Gastroesophageal sphincter (tissue), 4 donors: ENCODE results near the gene ITCH. TPM values are rescaled to one million over a fixed set of nuclear protein-coding genes. Genes with fewer than 3 reads are reported as not detected.

Experiments
- ATAC-seq: fragments of 150-250 bp; one replicate; pipeline ENCODE4 v1.9.1; 2016; ENCODE audit warnings: mild to moderate bottlenecking, moderate library complexity
- H3K27ac ChIP-seq, 4 donors: fragments of 200-600 bp; sonication (generic) in 3 of 4; 1 replicate in 3 of 4; 2 replicates in 1 of 4; pipeline ENCODE4 v1.5.1; 2016 to 2019
- H3K27me3 ChIP-seq: fragments of 200-600 bp; sonication (generic); one replicate; pipeline ENCODE4 v1.5.1; 2019
- H3K36me3 ChIP-seq, 2 donors: fragments of 200-600 bp; sonication (generic); one replicate each; pipeline ENCODE4 v1.5.1; 2019; ENCODE audit warnings: control low read depth in 1 of 2
- H3K4me1 ChIP-seq, 3 donors: fragments of 200-600 bp; sonication (generic); 1 replicate in 2 of 3; 2 replicates in 1 of 3; pipeline ENCODE4 v1.5.1; 2016 to 2019; ENCODE audit warnings: control low read depth in 2 of 3
- H3K4me3 ChIP-seq, 2 donors: fragments of 200-600 bp; sonication (generic); one replicate each; pipeline ENCODE4 v1.5.1; 2019; ENCODE audit warnings: mild to moderate bottlenecking in 1 of 2, moderate library complexity in 1 of 2
- H3K9me3 ChIP-seq, 3 donors: fragments of 200-600 bp; sonication (generic); one replicate each; pipeline ENCODE4 v1.5.1; 2017 to 2019; ENCODE audit warnings: control low read depth in 2 of 3
- EP300 ChIP-seq: sonication (generic); formaldehyde crosslinking; IDR thresholded peaks from one replicate; pipeline ENCODE4 v1.6.1; 2017; ENCODE audit warnings: antibody characterized with exemption, mild to moderate bottlenecking
- POLR2A ChIP-seq, 2 donors: fragments of 450-650 bp; IDR thresholded peaks; one replicate each; pipeline ENCODE4 v1.6.1; 2017; ENCODE audit warnings: antibody characterized with exemption in 2 of 2, mild to moderate bottlenecking in 2 of 2, moderate library complexity in 1 of 2
- POLR2AphosphoS5 ChIP-seq: sonication (generic); formaldehyde crosslinking; IDR thresholded peaks from one replicate; pipeline ENCODE4 v1.6.1; 2017; ENCODE audit warnings: antibody characterized with exemption
- WGBS, 2 donors: methylation state at CpG; one replicate each; pipeline ENCODE4 v1.1.5; 2018; ENCODE audit warnings: low coverage in 1 of 2; 5-methylcytosine and 5-hydroxymethylcytosine counted together
- total RNA-seq, 4 donors: library from RNA; depleted of rRNA; stranded (reverse); fragments of >200 nt; gene quantifications; one replicate each; pipeline ENCODE4 v1.1.0, GENCODE V29; 2016
- TF ChIP-seq, protein P1 (sequence below), 4 experiments: fragments of 200-600 bp in 2 of 4; fragments of 450-650 bp in 2 of 4; sonication (generic) in 1 of 4; IDR thresholded peaks; one replicate each; pipeline ENCODE4 v1.5.1; 2017 to 2019; ENCODE audit warnings: antibody characterized with exemption in 4 of 4, mild to moderate bottlenecking in 2 of 4, moderate library complexity in 2 of 4

Gene ITCH
- total RNA-seq: 10 to 100 TPM; 59.5 to 75.5 (median 65.1) TPM

DNA sequence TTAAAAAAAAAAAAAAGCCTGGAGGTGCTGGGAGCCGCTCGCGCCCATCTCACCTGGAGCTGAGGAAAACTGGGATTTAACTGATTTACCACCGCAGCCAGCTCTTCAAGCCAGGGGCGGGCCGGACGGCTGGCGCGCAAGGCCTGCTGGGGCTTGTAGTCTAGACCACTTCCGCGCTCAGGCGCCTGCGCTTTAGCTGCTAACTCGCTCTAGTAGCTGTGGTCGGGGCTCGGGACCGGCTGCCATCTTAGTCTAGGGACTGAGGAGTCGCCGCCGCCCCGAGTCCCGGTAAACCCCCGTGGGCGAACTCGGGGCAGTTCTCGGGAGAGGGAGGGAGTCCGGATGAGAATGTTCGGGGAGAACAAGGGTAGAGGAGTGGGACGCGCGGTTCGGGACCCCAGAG, at the start of gene ITCH:
ITCH (plus strand) TSS at position 212 of the 403 bp plus-strand sequence. CDS start 30,539 bp downstream, outside the sequence.
- Histone ChIP-seq H3K27ac (peak within 1 kb of the TSS; percentile 88 to 99 (median 95)), H3K9me3 (no peaks in the 10 kb centered on the region), H3K27me3 (peaks cover 3% of the 10 kb centered on the region), H3K4me3 (peak within 1 kb of the TSS; percentile 93 to 99), H3K4me1 (peaks cover 3 to 46% (median 26%) of the 10 kb centered on the region in 3 donors), H3K36me3 (no peaks in the 10 kb centered on the region)
- TF ChIP-seq, protein P1, sequence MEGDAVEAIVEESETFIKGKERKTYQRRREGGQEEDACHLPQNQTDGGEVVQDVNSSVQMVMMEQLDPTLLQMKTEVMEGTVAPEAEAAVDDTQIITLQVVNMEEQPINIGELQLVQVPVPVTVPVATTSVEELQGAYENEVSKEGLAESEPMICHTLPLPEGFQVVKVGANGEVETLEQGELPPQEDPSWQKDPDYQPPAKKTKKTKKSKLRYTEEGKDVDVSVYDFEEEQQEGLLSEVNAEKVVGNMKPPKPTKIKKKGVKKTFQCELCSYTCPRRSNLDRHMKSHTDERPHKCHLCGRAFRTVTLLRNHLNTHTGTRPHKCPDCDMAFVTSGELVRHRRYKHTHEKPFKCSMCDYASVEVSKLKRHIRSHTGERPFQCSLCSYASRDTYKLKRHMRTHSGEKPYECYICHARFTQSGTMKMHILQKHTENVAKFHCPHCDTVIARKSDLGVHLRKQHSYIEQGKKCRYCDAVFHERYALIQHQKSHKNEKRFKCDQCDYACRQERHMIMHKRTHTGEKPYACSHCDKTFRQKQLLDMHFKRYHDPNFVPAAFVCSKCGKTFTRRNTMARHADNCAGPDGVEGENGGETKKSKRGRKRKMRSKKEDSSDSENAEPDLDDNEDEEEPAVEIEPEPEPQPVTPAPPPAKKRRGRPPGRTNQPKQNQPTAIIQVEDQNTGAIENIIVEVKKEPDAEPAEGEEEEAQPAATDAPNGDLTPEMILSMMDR (IDR thresholded peaks at IDR 0.05): no peak
- TF ChIP-seq POLR2AphosphoS5 (peak; percentile 93), EP300 (no peak), POLR2A (IDR thresholded peaks at IDR 0.05) (peak; percentile 82 to 89)
- WGBS, 2 donors: 2% methylated on average over 10 of the region's 32 CpGs; no CpG with 5 or more reads in 1 of the 2 donors
- peak; percentile 100 for ATAC-seq

DNA sequence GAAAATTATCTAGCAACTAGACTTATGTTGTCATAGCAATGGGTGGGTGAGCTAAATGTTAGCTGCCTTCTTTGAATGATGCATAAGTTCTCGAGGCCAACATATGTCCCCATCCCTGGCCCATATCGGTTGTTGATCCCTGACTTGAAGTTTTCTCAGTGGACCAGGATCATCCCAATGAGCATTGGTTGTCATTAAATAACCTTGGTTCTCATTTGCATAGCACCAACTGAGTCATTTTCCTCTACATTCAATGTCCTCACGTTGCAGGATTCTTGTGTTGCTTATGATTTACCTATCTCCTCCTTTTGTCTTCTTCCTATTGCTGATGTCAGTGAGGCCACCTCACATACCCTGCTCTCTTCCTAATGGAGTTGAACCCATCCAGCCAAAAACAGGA, 47.8 kb upstream of the ITCH start:
- no peak for ATAC-seq
- Histone ChIP-seq H3K27me3 (peaks cover 14% of the 10 kb centered on the region), H3K4me3 (no peak overlapping the region), H3K9me3 (no peaks in the 10 kb centered on the region), H3K36me3 (no peaks in the 10 kb centered on the region), H3K27ac (no peak overlapping the region), H3K4me1 (peaks cover 0 to 19% (median 7%) of the 10 kb centered on the region in 3 donors)
- TF ChIP-seq EP300 (no peak), POLR2AphosphoS5 (no peak), POLR2A (IDR thresholded peaks at IDR 0.05) (no peak)
- TF ChIP-seq, protein P1 (IDR thresholded peaks at IDR 0.05): no peak
- 88 to 93% methylated on average over 3 of the region's 3 CpGs for WGBS, 2 donors

DNA sequence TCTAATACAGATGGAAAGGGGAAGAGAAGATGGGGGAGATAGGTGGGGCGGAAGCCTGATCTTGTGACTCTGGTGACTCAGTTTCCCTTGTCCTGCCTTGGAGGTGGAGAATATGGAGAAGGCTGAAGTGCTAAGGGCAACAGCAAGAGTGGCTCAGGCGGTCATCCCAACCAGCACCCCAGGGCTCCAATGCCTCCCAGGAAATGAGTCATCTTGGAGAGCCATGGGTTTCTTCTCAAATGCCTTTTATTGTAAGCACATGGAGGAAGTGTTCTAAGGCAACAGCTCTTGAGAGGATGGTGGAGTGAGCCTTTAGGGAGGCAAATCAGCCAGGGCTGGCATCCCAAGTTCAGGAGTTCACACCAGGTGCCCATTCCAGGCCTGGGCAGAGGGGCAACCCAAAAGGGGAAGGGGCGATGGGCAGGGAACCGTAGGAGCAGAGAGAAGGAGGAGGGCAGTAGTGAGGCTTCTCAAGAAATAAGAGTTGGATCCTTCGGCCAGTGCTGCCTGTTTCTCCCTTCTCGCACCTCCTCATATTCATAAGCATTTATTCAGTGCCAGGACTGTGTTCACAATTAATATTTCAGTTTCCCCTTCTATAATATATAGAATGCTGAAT, 46.8 kb upstream of the ITCH start:
- H3K9me3 ChIP-seq: no peaks in the 10 kb centered on the region
- H3K4me3 ChIP-seq: no peak overlapping the region
- no peaks in the 10 kb centered on the region for H3K36me3 ChIP-seq
- no peak for TF ChIP-seq EP300
- TF ChIP-seq POLR2AphosphoS5: no peak
- TF ChIP-seq, protein P1 (IDR thresholded peaks at IDR 0.05): no peak
- no peak for TF ChIP-seq POLR2A (IDR thresholded peaks at IDR 0.05)
- H3K4me1 ChIP-seq: peaks cover 0 to 17% (median 7%) of the 10 kb centered on the region in 3 donors
- no peak overlapping the region for H3K27ac ChIP-seq
- 85 to 97% methylated on average over 4 to 6 of the region's 6 CpGs for WGBS, 2 donors
- H3K27me3 ChIP-seq: peaks cover 13% of the 10 kb centered on the region
- ATAC-seq: no peak

DNA sequence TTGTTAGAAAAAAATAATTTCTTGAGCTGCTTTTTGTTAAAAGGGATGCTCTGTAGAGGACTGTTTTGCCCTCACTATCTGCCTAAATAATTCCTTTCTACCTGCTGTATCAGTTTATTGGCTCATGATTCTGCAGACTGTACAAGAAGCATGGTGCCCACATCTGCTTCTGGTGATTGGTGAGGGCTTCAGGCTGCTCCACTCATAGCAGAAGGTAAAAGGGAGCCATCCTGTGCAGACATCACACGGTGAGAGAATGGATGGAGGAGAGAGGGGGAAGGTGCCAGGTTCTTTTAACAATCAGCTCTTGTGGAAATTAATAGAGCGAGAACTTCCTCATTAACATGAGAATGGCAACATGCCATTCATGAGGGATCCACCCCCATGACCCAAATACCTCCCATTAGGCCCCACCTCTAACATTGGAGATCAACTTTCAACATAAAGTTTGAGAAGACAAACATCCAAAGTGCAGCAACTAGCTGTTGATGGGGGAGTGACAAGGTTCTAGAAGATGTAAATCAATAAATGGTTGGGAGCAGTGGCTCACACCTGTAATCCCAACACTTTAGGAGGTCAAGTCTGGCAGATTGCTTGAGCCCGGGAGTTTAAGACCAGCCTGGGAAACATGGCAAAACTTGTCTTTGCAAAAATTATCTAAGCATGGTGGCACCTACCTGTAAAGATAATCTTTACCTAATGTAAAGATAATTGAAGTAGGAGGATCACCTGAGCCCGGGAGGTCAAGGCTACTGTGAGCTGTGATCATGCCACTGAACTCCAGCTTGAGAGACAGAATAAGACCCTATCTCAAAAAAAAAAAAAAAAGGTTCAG, 44.2 kb upstream of the ITCH start:
- H3K27me3 ChIP-seq: peaks cover 4% of the 10 kb centered on the region
- H3K9me3 ChIP-seq: no peaks in the 10 kb centered on the region
- H3K36me3 ChIP-seq: no peaks in the 10 kb centered on the region
- no peaks in the 10 kb centered on the region for H3K4me1 ChIP-seq
- 74 to 88% methylated on average over 3 to 4 of the region's 4 CpGs for WGBS, 2 donors
- no peak for TF ChIP-seq POLR2A (IDR thresholded peaks at IDR 0.05)
- TF ChIP-seq EP300: no peak
- TF ChIP-seq, protein P1 (IDR thresholded peaks at IDR 0.05): no peak
- no peak for TF ChIP-seq POLR2AphosphoS5
- H3K27ac ChIP-seq: no peak overlapping the region
- ATAC-seq: no peak
- no peak overlapping the region for H3K4me3 ChIP-seq
